H1 (cell line): ENCODE data around the gene CELSR1. TPM values are rescaled to one million over a fixed set of nuclear protein-coding genes. Genes with fewer than 3 reads are reported as not detected.
"Not testable (repeated sequence)": the region's sequence is repeated elsewhere in the genome, so short reads cannot be mapped to it uniquely, and the experiment has no call there.

ENCODE experiments used
- CTCF ChIA-PET: fragments of 300-600 bp; sonication (Branson Sonifier 250); formaldehyde crosslinking; loops from one replicate; lab custom pipeline; 2021; ENCODE audit not compliant: partially characterized antibody; lab: Charles Lee
- POLR2A ChIA-PET: fragments of 300-600 bp; sonication (Branson Sonifier 250); formaldehyde crosslinking; loops from one replicate; lab custom pipeline; 2021; ENCODE audit warnings: inconsistent platforms; ENCODE audit not compliant: partially characterized antibody; lab: Charles Lee
- DNase-seq, 2 experiments: peaks; one replicate each; pipeline versions ENCODE4 v3.0.0 to v3.0.0-alpha.2; 2010 to 2022; ENCODE audit warnings: low spot score in 2 of 2, low read depth in 1 of 2, mixed read lengths in 1 of 2
- FAIRE-seq: peaks from 2 replicates; lab custom pipeline; 2011; peaks lifted over from hg19 to GRCh38; lab: Jason Lieb, UNC
- H2AFZ ChIP-seq: 2 replicates; pipeline ENCODE4 v1.8.1; 2012; ENCODE audit warnings: low read length, inconsistent platforms
- H2AK5ac ChIP-seq: 2 replicates; pipeline ENCODE4 v1.6.1; 2013; ENCODE audit warnings: low read depth, low read length
- H2BK120ac ChIP-seq: replicated peaks from 2 replicates; pipeline ENCODE3; 2013; ENCODE audit warnings: low read depth, low read length, inconsistent platforms
- H2BK12ac ChIP-seq: 2 replicates; pipeline ENCODE4 v1.6.1; 2013; ENCODE audit warnings: low read depth, low read length
- H2BK15ac ChIP-seq: 2 replicates; pipeline ENCODE4 v1.6.1; 2013; ENCODE audit warnings: low read length
- H2BK20ac ChIP-seq: 2 replicates; pipeline ENCODE4 v1.6.1; 2013; ENCODE audit warnings: low read length
- H2BK5ac ChIP-seq: 2 replicates; pipeline ENCODE4 v1.6.1; 2013; ENCODE audit warnings: low read depth, low read length
- H3K14ac ChIP-seq: 2 replicates; pipeline ENCODE4 v1.6.1; 2013; ENCODE audit warnings: inconsistent platforms; ENCODE audit not compliant: insufficient read length
- H3K18ac ChIP-seq: 2 replicates; pipeline ENCODE4 v1.6.1; 2013; ENCODE audit warnings: low read length; ENCODE audit errors: extremely low read depth
- H3K23ac ChIP-seq: 2 replicates; pipeline ENCODE4 v1.6.1; 2013; ENCODE audit warnings: inconsistent platforms; ENCODE audit not compliant: insufficient read length
- H3K23me2 ChIP-seq: 2 replicates; pipeline ENCODE4 v1.6.1; 2013; ENCODE audit warnings: low read depth, low read length
- H3K27ac ChIP-seq: 2 replicates; pipeline ENCODE4 v1.6.1; 2011; ENCODE audit warnings: low read depth, low read length, inconsistent platforms
- H3K27me3 ChIP-seq, 4 experiments: replicated peaks in 1 of 4; 1 replicate in 1 of 4; 2 replicates in 3 of 4; pipeline versions ENCODE4 v1.6.1 to v1.8.1; 2011 to 2013; ENCODE audit warnings: low read length in 3 of 4, mild to moderate bottlenecking in 3 of 4, inconsistent platforms in 2 of 4, mixed read lengths in 2 of 4, moderate library complexity in 1 of 4; ENCODE audit not compliant: control insufficient read depth in 3 of 4, insufficient read depth in 3 of 4; ENCODE audit errors: extremely low read depth in 1 of 4
- H3K36me3 ChIP-seq, 4 experiments: 2 replicates each; pipeline versions ENCODE4 v1.6.1 to v1.8.1; 2011 to 2013; ENCODE audit warnings: mild to moderate bottlenecking in 4 of 4, low read length in 3 of 4, moderate library complexity in 2 of 4, control low read depth in 1 of 4, inconsistent platforms in 1 of 4; ENCODE audit not compliant: insufficient read depth in 4 of 4, control insufficient read depth in 2 of 4
- H3K4ac ChIP-seq: replicated peaks from 2 replicates; pipeline ENCODE3; 2013; ENCODE audit warnings: low read length, low read depth, mixed read lengths, inconsistent platforms; ENCODE audit not compliant: insufficient read length
- H3K4me1 ChIP-seq, 4 experiments: replicated peaks in 1 of 4; 1 replicate in 1 of 4; 2 replicates in 3 of 4; pipeline versions ENCODE4 v1.6.1 to v1.8.1; 2011 to 2013; ENCODE audit warnings: low read length in 3 of 4, inconsistent platforms in 2 of 4, mixed read lengths in 1 of 4; ENCODE audit not compliant: insufficient read depth in 4 of 4, control insufficient read depth in 3 of 4
- H3K4me2 ChIP-seq, 2 experiments: 2 replicates each; pipeline versions ENCODE4 v1.6.1 to v1.8.1; 2011 to 2013; ENCODE audit warnings: low read depth in 2 of 2, low read length in 2 of 2, control low read depth in 1 of 2, inconsistent platforms in 1 of 2, mild to moderate bottlenecking in 1 of 2; ENCODE audit not compliant: insufficient read depth in 1 of 2
- H3K4me3 ChIP-seq, 4 experiments: fragments of 200-600, 300-600 bp in 1 of 4; sonication (generic), shearing (Covaris generic), sonication (Bioruptor Twin) in 1 of 4; 2 replicates each; pipeline versions ENCODE4 v1.5.1 to v1.8.1; 2011 to 2016; ENCODE audit warnings: low read length in 4 of 4, low read depth in 3 of 4, control low read depth in 2 of 4, inconsistent platforms in 2 of 4, mild to moderate bottlenecking in 2 of 4, mixed read lengths in 1 of 4, moderate library complexity in 1 of 4; ENCODE audit not compliant: insufficient read depth in 2 of 4; ENCODE audit errors: extremely low read depth in 1 of 4
- H3K56ac ChIP-seq: replicated peaks from 2 replicates; pipeline ENCODE3; 2013; ENCODE audit warnings: low read depth, mild to moderate bottlenecking, mixed read lengths, low read length, inconsistent platforms; ENCODE audit not compliant: insufficient read length
- H3K79me1 ChIP-seq: 2 replicates; pipeline ENCODE4 v1.6.1; 2013; ENCODE audit warnings: low read depth, low read length, control low read depth
- H3K79me2 ChIP-seq, 2 experiments: 2 replicates each; pipeline versions ENCODE4 v1.6.1 to v1.8.1; 2012 to 2013; ENCODE audit warnings: low read length in 2 of 2, mild to moderate bottlenecking in 2 of 2, inconsistent platforms in 1 of 2; ENCODE audit not compliant: insufficient read depth in 2 of 2, control insufficient read depth in 1 of 2
- H3K9ac ChIP-seq, 4 experiments: replicated peaks in 1 of 4; 1 replicate in 1 of 4; 2 replicates in 3 of 4; pipeline versions ENCODE4 v1.6.1 to v1.8.1; 2011 to 2013; ENCODE audit warnings: low read depth in 3 of 4, low read length in 3 of 4, control low read depth in 2 of 4, mild to moderate bottlenecking in 2 of 4, moderate library complexity in 2 of 4, inconsistent platforms in 1 of 4; ENCODE audit errors: extremely low read depth in 1 of 4
- H3K9me3 ChIP-seq, 2 experiments: 2 replicates each; pipeline versions ENCODE4 v1.6.1 to v1.8.1; 2012 to 2013; ENCODE audit warnings: mild to moderate bottlenecking in 2 of 2, moderate library complexity in 2 of 2, control low read depth in 1 of 2, inconsistent platforms in 1 of 2, low read depth in 1 of 2, low read length in 1 of 2, mixed read lengths in 1 of 2; ENCODE audit not compliant: insufficient read depth in 2 of 2
- H4K20me1 ChIP-seq, 2 experiments: replicated peaks in 1 of 2; 2 replicates each; pipeline versions ENCODE3 to v1.8.1; 2011 to 2013; ENCODE audit warnings: inconsistent platforms in 2 of 2, low read length in 2 of 2, mild to moderate bottlenecking in 1 of 2; ENCODE audit not compliant: insufficient read depth in 2 of 2, control insufficient read depth in 1 of 2
- H4K5ac ChIP-seq: 2 replicates; pipeline ENCODE4 v1.6.1; 2013; ENCODE audit warnings: low read length, low read depth, mixed read lengths, inconsistent platforms; ENCODE audit not compliant: insufficient read length
- H4K8ac ChIP-seq: 2 replicates; pipeline ENCODE4 v1.8.0; 2013; ENCODE audit warnings: mild to moderate bottlenecking, moderate library complexity, low read length, inconsistent platforms; ENCODE audit not compliant: insufficient read depth; ENCODE audit errors: extremely low read depth
- H4K91ac ChIP-seq: replicated peaks from 2 replicates; pipeline ENCODE3; 2013; ENCODE audit warnings: low read length, mixed read lengths, inconsistent platforms; ENCODE audit not compliant: insufficient read length
- WGBS, 2 experiments: shearing (Covaris generic) in 1 of 2; methylation state at CpG; one replicate each; pipeline versions ENCODE4 v1.1.6 to v1.1.7; 2013 to 2015; ENCODE audit warnings: low lambda C conversion rate in 2 of 2, mixed read lengths in 2 of 2, inconsistent platforms in 1 of 2, low coverage in 1 of 2, missing lambda C conversion rate in 1 of 2; ENCODE audit not compliant: insufficient replicate concordance in 2 of 2, insufficient coverage in 1 of 2, insufficient read length in 1 of 2; ENCODE audit errors: extremely low coverage in 1 of 2, missing lambda C conversion rate in 1 of 2; 5-methylcytosine and 5-hydroxymethylcytosine counted together
- polyA plus RNA-seq, 7 experiments: library from polyadenylated mRNA; depleted of rRNA in 3 of 7; stranded (reverse) in 5 of 7; unstranded in 2 of 7; fragments of >200 nt in 5 of 7; fragments of 200-250 nt in 2 of 7; gene quantifications; 1 replicate in 5 of 7; 2 replicates in 1 of 7; 4 replicates in 1 of 7; pipeline versions ENCODE4 v1.2.1 to v1.2.3, GENCODE V29; 2011 to 2013; ENCODE audit warnings: missing spikeins in 2 of 7, mixed read lengths in 2 of 7
- total RNA-seq: library from RNA; stranded (reverse); fragmentation: NEBNext Ultra II Directional; extraction: Animal tissue kit (Norgen Biotek cat#: 25700); gene quantifications from 2 replicates; pipeline ENCODE4 v1.2.1, GENCODE V29; 2021

Gene CELSR1
- total and polyA plus RNA-seq, 2 of the 8 experiments (the other 6 are each of a cell fraction or from before 2014, with no cell fraction given), result 9.0 to 12.4 TPM

DNA sequence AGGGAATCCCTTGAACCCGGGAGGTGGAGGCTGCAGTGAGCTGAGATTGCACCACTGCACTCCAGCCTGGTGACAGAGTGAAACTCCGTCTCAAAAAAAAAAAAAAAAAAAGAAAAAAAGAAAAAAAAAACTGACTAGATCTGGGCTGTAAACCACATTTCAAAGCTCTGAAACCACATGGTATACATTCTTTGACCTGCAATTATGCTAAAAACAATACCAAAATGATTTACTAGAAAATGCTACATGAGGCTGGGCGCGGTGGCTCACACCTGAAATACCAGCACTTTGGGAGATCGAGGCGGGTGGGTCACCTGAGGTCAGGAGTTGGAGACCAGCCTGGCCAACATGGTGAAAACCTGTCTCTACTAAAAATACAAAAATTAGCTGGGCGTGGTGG, 133.5 kb downstream of the CELSR1 start:
- H2BK5ac ChIP-seq, H3K79me1 ChIP-seq, H4K20me1 ChIP-seq, H3K56ac ChIP-seq, DNase-seq, H4K91ac ChIP-seq, H3K4me2 ChIP-seq, H3K79me2 ChIP-seq, FAIRE-seq, H2AK5ac ChIP-seq, H3K27ac ChIP-seq, POLR2A ChIA-PET, H3K4ac ChIP-seq, H2AFZ ChIP-seq, H3K23ac ChIP-seq, H2BK12ac ChIP-seq, H3K9me3 ChIP-seq, H4K5ac ChIP-seq, H3K36me3 ChIP-seq, H3K18ac ChIP-seq, H3K4me1 ChIP-seq, H2BK120ac ChIP-seq, H3K9ac ChIP-seq, H3K27me3 ChIP-seq, H3K4me3 ChIP-seq, H3K14ac ChIP-seq, H2BK20ac ChIP-seq, H2BK15ac ChIP-seq, H3K23me2 ChIP-seq, H4K8ac ChIP-seq: not testable (repeated sequence)
- CTCF ChIA-PET, result interaction anchor here (0.9 to 1.7 kb wide), 2 partner anchors 11 to 36 kb away, joined by 3 to 5 read pairs; no protein-coding TSS in a partner anchor
- 94% methylated on average over 5 of the region's 7 CpGs; no CpG with 5 or more reads in 1 of the 2 experiments for WGBS, 2 experiments
